ENCODE results near the gene HCRTR1.

DNA sequence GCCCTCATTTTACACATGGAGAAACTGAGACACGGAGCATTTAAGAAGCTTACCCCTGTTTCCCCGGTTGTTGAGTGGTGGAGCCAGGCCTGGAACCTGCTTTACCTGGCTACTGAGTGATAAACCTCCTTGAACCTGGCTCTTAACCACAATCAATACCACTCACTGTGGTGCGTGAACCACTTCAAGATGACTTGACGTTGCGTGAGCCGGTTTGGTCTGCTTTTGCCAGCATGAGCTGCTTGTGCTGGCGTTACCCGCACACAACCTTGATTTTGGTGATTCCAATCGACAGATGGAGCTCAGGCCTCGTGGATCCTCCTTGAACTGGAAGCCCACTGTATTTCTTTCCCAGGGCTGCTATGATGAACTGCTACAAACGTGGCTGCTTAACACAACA lies 47.3 kb upstream of the HCRTR1 start:
- TF ChIP-seq POLR2A (IDR thresholded peaks at IDR 0.05), result no peak
- TF ChIP-seq, protein P1, sequence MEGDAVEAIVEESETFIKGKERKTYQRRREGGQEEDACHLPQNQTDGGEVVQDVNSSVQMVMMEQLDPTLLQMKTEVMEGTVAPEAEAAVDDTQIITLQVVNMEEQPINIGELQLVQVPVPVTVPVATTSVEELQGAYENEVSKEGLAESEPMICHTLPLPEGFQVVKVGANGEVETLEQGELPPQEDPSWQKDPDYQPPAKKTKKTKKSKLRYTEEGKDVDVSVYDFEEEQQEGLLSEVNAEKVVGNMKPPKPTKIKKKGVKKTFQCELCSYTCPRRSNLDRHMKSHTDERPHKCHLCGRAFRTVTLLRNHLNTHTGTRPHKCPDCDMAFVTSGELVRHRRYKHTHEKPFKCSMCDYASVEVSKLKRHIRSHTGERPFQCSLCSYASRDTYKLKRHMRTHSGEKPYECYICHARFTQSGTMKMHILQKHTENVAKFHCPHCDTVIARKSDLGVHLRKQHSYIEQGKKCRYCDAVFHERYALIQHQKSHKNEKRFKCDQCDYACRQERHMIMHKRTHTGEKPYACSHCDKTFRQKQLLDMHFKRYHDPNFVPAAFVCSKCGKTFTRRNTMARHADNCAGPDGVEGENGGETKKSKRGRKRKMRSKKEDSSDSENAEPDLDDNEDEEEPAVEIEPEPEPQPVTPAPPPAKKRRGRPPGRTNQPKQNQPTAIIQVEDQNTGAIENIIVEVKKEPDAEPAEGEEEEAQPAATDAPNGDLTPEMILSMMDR (IDR thresholded peaks at IDR 0.05), result no peak
- TF ChIP-seq POLR2AphosphoS5 (IDR thresholded peaks at IDR 0.05), result no peak
